Ovary (tissue), 3 donors: ENCODE measurements around the gene GJC3.

Experiments
- EP300 ChIP-seq: sonication (generic); formaldehyde crosslinking; IDR thresholded peaks from one replicate; pipeline ENCODE4 v1.6.1; 2017; ENCODE audit warnings: antibody characterized with exemption
- POLR2A ChIP-seq: fragments of 450-650 bp; IDR thresholded peaks from one replicate; pipeline ENCODE4 v1.6.1; 2017; ENCODE audit warnings: antibody characterized with exemption, mild to moderate bottlenecking, moderate library complexity
- TF ChIP-seq, protein P1 (sequence below), 3 donors: fragments of 450-650 bp in 2 of 3; fragments of 200-600 bp in 1 of 3; IDR thresholded peaks; one replicate each; pipeline versions ENCODE4 v1.5.1 to v1.8.0; 2016 to 2022; ENCODE audit warnings: antibody characterized with exemption in 3 of 3, mild to moderate bottlenecking in 1 of 3
- donor health status: DM: no; HTN: no; CAD: no.

DNA sequence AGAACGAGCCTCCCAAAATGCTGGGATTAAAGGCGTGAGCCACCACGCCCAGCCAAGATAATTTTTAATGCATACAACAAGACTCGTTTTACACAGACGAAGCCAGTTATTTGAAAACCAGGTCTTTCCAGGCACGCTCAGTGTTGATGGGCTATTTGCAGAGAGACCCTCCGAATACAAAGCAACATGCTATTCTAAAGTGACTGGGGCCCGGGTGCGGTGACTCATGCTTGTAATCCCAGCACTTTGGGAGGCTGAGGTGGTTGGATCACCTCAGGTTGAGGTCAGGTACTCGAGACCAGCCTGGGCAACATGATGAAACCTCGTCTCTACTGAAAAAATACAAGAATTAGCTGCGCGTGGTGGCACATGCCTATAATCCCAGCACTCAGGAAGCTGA, 47.2 kb upstream of the GJC3 start:
- TF ChIP-seq, protein P1, sequence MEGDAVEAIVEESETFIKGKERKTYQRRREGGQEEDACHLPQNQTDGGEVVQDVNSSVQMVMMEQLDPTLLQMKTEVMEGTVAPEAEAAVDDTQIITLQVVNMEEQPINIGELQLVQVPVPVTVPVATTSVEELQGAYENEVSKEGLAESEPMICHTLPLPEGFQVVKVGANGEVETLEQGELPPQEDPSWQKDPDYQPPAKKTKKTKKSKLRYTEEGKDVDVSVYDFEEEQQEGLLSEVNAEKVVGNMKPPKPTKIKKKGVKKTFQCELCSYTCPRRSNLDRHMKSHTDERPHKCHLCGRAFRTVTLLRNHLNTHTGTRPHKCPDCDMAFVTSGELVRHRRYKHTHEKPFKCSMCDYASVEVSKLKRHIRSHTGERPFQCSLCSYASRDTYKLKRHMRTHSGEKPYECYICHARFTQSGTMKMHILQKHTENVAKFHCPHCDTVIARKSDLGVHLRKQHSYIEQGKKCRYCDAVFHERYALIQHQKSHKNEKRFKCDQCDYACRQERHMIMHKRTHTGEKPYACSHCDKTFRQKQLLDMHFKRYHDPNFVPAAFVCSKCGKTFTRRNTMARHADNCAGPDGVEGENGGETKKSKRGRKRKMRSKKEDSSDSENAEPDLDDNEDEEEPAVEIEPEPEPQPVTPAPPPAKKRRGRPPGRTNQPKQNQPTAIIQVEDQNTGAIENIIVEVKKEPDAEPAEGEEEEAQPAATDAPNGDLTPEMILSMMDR (IDR thresholded peaks at IDR 0.05) = no peak
- TF ChIP-seq POLR2A (no peak), EP300 (no peak)
